Activated CD4-positive, alpha-beta T cell treated with anti-CD3 and anti-CD28 coated beads, Interleukin-2, Interleukin-4, amounts not matched to agents 100 ng/mL and 50 ng/mL, durations not matched to agents 16 hours and 8 hours (primary cell): ENCODE measurements around the gene TBC1D12.
"Not testable (repeated sequence)": the region's sequence is repeated elsewhere in the genome, so short reads cannot be mapped to it uniquely, and the experiment has no call there.

ENCODE experiments used
- DNase-seq: peaks from one replicate; pipeline ENCODE4 v3.0.0-alpha.2; 2020; ENCODE audit warnings: low spot score

TBC1D12 gene

DNA sequence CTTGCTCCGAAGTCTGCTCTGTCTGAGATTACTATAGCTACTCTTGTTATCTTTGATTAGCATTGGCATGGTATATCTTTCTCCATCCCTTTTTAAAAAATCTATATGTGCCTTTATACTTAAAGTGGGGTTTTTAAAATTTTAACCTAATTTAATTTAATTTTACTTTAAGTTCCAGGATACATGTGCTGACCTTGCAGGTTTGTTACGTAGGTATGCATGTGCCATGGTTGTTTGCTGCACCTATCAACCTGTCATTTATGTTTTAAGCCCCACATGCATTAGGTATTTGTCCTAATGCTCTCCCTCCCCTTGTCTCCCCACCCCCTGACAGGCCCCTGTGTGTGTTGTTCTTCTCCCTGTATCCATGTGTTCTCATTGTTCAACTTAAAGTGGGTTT, 54.6 kb downstream of the TBC1D12 start:
- DNase-seq, result no peak

DNA sequence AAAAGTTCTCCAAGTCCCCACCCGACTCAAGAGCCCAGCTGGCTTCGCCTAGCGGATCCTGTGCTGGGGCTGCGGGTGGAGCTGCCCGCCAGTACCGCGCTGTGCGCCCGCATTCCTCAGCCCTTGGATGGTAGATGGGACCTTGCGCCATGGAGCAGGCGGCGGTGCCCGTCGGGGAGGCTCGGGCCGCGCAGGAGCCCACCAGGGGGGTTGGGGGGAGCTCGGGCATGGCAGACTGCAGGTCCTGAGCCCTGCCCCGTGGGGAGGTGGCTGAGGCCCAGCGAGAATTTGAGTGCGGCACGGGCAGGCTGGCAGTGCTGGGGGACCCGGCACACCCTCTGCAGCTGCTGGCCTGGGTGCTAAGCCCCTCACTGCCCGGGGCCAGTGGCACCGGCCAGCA, 57.0 kb downstream of the TBC1D12 start:
- DNase-seq, result no peak

DNA sequence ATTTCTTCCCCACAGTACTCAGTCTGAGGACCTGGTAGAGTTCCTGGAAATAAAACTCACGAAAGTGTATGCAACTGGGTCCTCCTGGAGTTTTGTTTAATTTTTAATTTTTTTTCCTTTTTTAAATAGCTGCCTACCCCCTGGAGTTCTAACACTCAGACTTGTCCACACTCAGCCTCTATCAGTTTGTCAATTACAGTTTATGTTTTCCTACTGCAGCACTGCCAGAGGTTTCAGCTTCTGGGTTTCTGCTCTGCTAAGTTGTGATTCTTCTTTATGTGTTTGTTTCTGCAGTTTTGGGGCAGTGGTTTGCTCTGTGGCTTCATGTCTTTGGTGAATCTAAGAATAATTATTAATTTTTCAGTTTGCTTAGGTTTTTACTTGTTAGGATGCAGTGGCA, 59.2 kb downstream of the TBC1D12 start:
- DNase-seq, result no peak

DNA sequence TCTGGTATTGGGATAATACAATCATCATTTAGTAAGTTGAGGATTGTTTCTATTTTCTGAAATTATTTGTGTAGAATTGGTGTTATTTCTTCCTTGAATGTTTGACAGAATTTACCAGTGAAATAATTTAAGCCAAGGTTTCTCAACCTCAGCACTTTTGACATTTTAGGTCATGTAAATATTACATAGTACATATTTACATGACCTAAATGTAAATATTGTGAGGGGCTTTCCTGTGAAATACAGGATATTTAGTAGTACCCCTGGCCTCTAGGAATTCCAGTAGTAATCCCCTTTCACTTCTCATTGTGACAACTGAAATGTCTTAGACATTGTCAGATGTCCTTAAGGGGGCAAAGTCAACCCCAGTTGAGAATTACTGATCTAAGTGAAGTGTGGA, 59.8 kb downstream of the TBC1D12 start:
- DNase-seq, result no peak

DNA sequence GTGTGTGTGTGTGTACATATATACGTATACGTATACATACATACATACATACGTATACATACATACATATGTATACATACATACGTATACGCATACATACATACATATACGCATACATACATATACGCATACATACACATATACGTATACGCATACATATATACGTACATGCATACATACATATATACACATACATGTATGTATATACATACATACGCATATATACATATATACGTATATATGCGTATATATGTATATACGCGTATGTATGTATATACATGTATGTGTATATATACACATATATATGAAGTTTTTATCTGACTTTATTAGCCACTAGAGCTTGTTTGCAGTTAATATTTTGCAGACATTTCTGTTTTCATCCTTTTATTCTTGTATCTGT, 63.3 kb downstream of the TBC1D12 start:
- DNase-seq, result no peak

DNA sequence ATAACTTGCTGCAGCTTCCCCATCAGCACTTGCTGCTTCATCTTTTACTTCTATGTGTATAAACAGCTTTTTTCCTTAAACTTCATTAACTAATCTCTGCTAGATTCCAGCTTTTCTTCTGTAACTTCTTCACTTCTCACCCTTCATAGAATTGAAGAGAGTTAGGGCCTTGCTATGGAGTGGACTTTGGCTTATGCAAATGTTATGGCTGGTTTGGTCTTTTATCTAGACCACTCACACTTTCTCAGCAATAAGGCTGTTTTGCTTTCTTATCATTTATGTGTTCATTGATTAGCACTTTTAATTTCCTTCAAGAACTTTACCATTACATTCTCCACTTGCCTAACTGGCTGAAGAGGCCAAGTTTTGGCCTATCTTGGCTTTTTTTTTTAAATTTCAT, 79.1 kb downstream of the TBC1D12 start:
- DNase-seq, result no peak

DNA sequence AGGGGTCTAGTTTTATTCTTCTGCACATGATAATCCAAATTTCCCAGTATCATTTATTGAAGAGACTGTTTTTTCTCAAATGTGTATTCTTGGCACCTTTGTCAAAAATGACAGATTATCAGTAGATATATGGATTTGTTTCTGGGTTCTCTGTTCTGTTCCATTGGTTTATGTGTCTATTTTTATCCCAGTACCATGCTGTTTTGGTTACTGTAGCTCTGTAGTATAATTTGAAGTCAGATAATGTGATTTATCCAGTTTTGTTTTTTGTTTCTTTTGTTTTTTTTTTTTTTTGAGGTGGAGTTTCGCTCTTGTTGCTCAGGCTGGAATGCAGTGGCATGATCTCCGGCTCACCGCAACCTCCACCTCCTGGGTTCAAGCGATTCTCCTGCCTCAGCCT, 81.6 kb downstream of the TBC1D12 start:
- DNase-seq, result no peak

DNA sequence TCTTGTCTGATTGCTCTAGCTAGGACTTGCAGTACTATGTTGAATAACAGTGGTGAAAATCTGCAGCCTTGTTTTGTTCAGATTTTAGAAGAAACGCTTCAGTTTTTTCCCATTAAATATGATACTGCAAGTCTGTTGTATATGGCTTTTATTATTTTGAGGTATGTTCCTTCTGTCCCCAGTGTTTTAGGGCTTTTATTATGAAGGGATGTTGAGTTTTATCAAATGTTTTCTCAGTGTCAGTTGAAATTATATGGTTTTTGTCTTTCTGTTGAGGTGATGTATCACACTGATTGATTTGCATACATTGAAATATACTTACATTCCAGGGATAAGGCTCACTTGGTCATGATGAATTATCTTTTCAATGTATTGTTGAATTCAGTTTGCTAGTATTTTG, 82.8 kb downstream of the TBC1D12 start:
- DNase-seq, result no peak

DNA sequence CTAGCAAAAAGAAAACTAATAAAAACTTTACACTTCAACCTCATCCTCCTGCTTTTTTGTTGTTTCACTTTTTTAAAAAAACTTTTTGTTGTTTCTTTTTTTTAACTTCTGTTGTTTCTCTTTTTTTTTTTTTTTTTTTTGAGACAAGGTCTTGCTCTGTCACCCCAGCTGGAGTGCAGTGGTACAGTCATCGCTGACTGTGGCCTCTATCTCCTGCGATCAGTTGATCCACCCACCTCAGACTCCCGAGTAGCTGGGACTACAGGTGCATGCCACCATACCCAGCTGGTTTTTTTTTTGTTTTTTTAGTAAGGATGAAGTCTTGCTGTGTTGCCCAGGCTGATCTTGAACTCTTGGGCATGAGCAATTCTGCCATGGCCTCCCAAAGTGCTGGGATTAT, 85.2 kb downstream of the TBC1D12 start:
- no peak for DNase-seq

DNA sequence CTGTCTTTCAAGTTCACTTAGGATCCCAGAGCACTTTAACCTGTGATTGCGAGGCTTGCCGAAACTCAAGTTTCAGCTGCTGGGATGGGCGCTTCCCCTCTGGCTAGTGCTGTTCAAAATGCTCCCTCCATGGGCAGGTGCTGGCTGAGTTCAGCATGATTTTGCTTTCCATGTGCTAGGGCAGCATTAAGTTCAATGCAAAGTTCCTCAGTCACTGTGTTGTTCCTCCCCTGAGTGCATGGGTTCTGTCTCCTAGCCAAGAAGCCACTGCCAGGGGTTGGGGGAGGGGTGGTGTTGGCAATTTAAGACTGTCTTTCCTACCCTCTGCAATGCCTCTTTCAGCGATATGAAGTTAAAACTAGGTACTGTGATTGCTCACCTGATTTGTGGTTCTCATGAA, 86.8 kb downstream of the TBC1D12 start:
- no peak for DNase-seq

DNA sequence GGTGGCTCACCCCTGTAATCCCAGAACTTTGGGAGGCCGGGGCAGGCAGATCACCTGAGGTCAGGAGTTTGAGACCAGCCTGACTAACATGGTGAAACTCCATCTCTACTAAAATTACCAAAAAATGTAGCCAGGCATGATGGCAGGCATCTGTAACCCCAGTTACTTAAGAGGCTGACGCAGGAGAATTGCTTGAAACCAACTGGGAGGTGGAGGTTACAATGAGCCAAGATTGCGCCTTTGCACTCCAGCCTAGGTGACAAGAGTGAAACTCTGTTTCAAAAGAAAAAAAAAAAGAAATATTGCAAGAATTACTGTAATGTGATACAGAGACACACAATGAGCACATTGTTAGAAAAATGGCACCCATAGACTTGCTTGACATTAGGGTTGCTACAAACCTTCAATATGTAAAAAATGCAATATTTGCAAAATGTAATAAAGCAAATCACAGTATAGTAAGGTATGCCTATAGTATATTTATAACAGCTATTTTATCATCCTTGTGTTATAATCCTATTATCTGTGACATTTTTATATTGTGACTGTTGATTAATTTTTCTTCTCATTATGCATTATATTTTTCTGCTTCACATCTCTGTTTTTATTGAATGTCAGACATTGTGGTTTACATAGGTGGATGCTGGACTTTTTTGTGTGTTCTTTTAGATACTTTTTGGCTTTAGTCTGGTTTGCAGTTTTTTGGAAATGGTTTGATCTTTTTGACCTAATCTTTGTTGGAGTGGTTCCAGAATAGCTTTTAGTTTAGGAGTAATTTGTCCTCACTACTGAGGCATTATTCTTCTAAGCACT, 87.8 kb downstream of the TBC1D12 start:
- no peak for DNase-seq

DNA sequence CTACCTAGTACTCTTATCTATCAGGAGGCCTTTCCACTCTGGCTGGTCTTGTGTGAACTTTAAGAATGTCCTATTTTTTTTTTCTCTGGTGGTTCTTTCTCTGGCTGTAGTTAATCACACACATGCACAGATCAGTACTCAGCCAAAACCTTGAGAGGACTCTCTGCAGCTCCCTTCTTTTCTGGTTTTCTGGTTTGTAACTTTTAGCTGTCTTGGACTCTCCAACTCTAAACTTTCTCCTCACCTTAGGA, 88.4 kb downstream of the TBC1D12 start:
- DNase-seq, result no peak

DNA sequence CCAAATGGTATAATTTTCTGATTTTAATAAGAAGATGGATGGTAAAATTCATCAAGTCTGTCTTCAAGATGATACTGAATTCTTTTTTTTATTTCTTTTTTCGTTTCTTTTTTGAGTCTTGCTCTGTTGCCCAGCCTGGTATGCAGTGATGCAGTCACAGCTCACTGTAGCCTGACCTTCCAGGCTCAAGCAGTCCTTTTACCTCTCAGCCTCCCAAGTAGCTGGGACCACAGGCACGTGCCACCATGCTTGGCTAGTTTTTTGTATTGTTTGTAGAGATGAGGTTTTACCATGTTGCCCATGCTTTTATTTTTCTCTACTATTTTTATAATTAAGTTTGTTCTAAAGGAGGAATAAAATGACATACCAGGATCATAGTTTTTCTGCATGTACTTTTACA, 91.1 kb downstream of the TBC1D12 start:
- DNase-seq, result no peak

DNA sequence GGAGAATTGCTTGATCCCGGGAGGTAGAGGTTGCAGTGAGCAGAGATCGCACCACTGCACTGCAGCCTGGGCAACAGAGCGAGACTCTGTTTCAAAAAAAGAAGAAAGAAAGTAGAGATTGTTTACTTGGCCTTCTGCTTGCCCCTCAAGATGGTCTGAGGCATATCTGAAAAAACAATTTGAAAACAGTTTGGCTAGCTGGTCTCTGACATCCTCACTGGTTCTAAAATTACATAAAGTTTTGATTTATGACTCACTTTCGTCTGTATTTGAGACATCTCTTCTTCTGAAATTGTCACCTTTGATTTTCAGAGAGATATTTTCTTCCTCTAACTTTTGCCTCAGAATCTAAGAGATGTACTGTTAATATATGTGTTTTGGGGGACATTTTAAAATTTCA, 93.7 kb downstream of the TBC1D12 start:
- peak; percentile 55 for DNase-seq

DNA sequence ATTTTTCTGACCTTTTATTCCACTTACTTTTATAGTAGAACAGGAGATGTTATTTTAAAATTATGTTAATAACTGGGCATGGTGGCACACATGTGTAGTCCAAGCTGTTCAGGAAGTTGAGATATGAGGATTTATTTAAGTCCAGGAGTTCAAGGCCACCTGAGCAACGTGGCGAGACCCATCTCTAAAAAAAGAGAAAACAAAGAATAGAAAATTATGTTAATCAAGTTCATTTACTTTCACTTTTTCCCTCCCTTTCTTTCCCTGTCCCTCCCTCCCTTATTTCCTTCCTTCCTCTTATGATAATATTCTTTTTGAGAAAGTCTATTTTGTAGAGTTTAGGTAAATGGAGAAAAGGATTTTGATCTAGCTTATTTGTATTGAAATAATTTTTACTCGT, 94.3 kb downstream of the TBC1D12 start:
- DNase-seq, result no peak

DNA sequence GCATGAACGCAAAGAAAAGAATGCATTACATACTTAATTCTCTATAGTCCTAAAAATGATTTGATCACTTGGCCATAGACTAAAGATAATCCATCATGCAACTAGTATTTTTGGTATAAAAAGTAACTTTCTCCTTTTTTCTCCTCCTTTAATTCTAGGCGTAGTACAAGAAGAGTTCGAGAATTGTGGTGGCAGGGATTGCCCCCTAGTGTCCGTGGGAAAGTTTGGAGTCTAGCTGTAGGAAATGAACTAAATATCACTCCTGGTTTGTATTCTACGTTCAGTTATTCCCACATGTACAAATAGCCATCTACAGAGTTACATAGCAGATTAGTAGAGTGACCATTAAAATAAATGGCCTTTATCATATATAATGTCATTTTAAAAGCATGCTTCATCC, 97.7 kb downstream of the TBC1D12 start:
- no peak for DNase-seq

DNA sequence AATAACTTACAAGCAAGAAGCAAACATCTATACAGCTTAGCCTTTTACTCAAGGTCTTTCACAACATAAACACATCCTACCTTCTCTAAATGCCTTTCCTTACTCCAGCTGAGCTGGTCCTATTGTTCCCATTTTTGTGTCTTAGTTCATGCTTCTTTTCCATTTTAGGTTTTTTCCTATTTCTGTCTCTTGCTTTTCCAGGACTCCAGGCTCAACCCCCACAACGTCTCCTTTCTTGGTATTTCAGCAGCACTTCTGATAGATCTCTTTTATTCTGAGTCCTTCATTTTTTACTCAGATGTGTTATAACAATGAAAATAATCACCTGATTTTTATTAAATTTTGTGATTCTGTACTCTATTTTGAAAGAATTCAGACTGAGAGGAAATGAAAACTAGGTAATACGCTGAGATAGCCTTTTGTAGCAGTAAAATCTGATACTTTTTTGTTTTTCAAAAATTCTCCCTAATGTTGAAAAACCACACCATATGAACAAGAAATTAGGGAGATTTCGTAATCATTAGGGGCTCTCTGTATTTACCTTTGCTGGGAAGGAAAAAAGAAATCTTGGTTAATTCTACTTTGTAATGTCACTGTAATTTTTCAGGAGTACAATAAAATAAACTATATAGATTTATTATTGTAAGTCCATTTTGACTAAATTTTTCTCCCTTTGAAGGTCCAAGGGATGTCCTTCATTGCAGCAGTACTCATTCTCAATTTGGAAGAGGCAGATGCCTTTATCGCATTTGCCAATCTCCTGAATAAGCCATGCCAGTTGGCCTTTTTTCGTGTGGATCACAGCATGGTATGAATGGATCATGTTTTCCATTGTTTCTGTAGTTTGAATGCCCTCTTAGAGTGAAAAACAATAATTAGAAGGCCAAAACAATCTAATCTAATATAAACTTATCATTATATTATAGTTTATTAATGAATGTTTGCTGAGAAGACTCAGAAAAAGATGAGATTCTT, 119.2 kb downstream of the TBC1D12 start:
- DNase-seq, result no peak

DNA sequence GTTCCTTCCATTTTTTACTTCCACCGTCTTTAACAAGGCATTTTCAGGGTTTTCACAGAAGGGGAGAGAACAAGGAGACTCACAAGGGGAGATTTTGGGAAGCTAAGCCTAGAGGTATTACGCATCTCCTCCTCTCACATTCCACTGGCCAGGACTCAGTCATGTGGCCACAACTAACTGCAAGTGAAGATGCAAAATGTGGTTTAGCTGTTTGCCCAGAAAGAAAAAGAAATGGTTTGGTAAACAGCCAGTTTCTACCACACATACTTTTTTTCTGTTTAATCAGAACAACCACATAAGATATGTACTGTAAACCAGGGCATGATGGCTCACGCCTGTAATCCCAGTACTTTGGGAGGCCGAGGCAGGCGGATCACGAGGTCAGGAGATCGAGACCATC, 121.8 kb downstream of the TBC1D12 start:
- DNase-seq, result no peak

DNA sequence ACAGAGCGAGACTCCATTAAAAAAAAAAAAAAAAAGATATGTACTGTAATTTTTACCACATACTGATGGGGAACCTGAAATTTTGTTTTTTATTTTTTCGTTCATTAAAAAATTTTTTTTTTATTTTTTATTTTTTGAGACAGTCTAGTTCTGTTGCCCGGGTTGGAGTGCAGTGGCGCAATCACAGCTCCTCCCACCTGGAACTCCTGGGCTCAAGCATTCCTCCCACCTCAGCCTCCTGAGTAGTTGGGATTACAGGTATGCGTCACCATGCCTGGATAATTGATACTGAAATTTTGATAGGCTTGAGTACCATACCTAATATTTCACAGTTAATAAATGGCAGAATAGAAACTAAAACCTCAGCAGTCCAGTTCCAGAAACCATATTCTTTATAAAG, 122.4 kb downstream of the TBC1D12 start:
- DNase-seq, result no peak

DNA sequence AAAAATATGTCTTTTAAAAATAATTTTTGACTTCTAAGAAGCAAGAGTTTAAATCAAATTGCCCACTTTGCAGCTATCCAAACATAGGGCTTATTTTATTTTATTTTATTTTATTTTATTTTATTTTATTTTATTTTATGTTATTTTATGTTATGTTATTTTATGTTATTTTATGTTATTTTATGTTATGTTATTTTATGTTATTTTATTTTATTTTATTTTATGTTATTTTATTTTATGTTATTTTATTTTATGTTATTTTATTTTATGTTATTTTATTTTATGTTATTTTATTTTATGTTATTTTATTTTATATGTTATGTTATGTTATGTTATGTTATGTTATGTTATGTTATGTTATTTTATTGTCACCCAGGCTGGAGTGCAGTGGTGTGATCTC, 129.2 kb downstream of the TBC1D12 start:
- not testable (repeated sequence) for DNase-seq

DNA sequence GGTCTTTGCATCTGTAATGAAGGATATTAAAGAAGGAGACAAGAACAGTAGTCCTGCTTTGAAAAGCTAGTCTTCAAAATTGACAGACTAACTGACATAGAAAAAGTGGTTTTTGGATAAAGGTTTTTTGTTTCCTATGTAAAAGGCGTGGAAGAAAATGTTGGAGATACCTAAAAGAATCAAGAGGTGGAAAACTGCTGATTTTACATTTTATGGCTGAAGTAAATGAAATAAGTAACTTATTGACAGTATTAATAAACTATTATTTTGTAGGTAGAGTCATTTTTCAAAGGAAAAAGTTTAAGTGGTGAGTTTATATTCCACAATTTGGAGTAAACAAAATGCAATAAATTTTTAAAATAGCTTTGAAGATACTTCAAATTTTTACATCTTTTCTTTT, 130.7 kb downstream of the TBC1D12 start:
- DNase-seq, result no peak

DNA sequence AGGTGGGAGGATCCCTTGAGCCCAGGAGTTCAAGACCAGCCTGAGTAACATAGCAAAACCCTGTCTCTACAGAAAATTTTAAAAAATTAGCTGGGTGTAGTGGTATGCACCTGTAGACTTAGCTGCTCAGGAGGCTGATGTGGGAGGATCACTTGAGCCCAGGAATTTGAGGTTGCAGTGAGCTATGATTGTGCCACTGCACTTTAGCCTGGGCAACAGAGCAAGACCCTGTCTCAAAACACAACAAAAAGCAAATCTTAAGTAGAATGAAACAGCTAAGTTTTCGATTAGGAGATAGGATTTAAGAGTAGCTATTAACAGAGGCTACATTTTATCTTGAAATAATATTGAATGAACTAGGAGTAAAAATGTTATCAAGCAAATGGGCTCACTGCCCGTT, 139.9 kb downstream of the TBC1D12 start:
- DNase-seq, result not testable (repeated sequence)

DNA sequence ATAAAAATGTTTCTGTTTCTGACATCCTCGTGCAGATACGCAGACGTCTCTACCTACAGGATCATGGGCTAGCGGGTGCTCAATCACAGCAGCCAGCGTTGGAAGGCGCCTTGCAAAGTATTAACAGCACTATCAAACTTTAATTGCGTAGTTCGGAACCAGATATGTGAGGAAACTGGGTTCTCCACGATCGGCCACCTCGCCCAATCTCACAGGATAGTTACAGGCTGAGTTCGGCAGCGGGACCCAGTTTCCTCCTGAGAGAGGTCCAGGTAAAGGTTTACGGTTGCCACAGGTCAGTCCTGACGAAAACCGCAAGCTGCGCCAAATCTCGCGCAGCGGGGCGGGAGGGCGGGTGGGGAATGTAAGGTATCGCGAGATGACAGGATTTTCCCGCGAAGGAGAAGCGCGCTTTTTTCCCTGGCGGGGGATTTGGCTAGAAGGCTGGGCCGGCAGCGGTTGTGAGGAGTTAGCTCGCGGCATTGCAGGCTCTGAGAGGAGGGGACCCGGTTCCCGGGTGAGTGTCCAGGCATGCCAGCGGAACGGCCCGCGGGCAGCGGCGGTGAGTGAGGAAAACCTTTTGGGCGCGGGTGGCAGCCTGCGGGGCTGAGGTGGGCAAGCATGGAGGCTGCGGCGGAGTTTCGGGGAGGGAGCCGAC, 143.2 kb downstream of the TBC1D12 start, which contains the start of gene HELLS:
HELLS (plus strand) TSS at position 398 of the 658 bp plus-strand sequence; CDS start at position 532, 134 bp downstream.
- DNase-seq, result peak; percentile 89
